NT2/D1 (cell line): ENCODE results near the gene SPHKAP.

ENCODE experiments used
- SUZ12 ChIP-seq: IDR thresholded peaks from 2 replicates; pipeline ENCODE4 v1.6.1; 2011; ENCODE audit not compliant: insufficient read length, insufficient read depth; ENCODE audit errors: extremely low read depth
- YY1 ChIP-seq: IDR thresholded peaks from 2 replicates; pipeline ENCODE4 v1.6.1; 2011; ENCODE audit not compliant: insufficient read length, insufficient read depth
- ZNF274 ChIP-seq: IDR thresholded peaks from 2 replicates; pipeline ENCODE4 v1.6.1; 2011; ENCODE audit warnings: mild to moderate bottlenecking, low read depth, low read length

DNA sequence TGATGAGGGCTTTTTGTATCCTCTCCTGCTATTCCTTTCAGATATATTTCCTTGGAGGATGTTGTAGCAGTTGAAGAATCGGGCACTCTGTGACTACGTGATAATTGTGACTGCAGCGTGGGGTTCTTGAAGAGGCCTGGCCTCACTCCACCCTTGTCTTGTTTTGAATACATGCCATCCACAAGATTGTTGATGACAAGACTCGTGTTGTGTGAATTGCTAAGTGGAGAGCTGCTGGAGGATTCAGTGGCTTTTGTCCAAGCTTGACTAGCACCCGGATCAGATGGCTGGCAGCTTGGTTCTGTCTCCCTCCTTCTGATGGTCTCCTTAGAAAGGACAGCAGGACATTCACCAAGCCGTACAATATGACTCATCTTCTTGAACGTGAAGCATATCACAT, 163.2 kb downstream of the SPHKAP start:
- TF ChIP-seq YY1 (no peak), ZNF274 (no peak), SUZ12 (no peak)
